ENCODE measurements around the gene DICER1.

Gene DICER1

DNA sequence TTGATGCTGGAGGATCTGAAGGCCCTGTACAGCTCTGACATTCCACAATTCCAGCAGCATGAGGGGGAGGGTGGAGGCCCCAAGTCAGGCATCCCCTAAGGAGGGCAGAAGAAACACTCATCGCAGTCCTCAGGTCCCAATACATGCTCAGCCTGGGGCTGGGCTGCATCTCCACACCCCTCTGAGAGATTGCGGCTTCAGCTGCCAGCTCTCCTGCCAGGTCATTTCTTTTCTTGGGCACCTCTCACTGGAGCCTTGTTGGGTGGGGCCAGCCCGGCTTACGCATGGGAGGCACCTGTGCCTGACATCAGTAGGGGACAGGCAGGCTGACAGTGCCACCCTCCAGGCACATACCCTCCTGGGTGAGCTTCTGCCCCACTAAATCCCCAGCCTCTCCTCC is 89.8 kb downstream of the DICER1 start:
- TF ChIP-seq, protein P1, sequence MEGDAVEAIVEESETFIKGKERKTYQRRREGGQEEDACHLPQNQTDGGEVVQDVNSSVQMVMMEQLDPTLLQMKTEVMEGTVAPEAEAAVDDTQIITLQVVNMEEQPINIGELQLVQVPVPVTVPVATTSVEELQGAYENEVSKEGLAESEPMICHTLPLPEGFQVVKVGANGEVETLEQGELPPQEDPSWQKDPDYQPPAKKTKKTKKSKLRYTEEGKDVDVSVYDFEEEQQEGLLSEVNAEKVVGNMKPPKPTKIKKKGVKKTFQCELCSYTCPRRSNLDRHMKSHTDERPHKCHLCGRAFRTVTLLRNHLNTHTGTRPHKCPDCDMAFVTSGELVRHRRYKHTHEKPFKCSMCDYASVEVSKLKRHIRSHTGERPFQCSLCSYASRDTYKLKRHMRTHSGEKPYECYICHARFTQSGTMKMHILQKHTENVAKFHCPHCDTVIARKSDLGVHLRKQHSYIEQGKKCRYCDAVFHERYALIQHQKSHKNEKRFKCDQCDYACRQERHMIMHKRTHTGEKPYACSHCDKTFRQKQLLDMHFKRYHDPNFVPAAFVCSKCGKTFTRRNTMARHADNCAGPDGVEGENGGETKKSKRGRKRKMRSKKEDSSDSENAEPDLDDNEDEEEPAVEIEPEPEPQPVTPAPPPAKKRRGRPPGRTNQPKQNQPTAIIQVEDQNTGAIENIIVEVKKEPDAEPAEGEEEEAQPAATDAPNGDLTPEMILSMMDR (IDR thresholded peaks at IDR 0.05): no peak
- no peak for TF ChIP-seq ZFX (IDR thresholded peaks at IDR 0.05; ENCODE audit: borderline replicate concordance)
- no peak overlapping the region for H3K27ac ChIP-seq

DNA sequence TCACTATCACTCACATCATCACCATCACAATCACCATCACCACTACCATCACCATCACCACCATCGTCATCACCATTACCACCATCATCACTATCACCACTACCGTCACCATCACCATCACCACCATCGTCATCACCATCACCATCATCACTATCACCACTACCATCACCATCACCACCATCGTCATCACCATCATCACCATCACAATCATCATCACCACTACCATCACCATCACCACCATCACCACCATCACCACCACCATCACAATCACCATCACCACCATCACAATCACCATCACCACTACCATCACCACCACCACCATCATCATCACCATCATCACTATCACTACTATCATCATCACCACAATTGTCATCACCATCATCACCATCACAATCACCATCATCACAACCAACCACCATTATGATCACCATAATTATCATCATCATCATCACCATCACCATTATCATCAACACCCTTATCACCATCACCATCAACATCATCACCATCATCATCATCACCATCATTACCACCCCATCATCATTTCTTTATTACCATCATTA is 90.8 kb downstream of the DICER1 start:
- TF ChIP-seq, protein P1 (IDR thresholded peaks at IDR 0.05): no peak
- TF ChIP-seq ZFX (IDR thresholded peaks at IDR 0.05; ENCODE audit: borderline replicate concordance): no peak
- H3K27ac ChIP-seq: no peak overlapping the region

DNA sequence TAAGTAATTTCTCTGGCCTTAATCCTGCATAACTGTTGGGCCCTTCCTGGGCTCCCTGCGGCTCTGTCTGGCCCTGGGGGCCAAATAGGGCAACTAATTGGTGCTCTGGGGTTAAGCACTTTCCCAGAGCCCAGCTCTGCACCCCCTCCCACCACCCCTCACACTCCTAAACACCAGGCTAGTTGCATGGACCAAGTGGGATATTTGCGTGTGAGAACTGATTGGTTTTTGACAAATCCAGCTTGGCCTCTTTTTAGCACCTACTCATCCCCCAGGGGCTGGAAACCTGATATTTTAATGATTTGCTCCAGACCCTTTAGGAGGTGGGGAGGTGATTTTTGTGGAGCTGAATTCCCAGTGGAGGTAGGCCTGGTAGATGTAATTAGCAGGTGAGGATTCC is 91.9 kb downstream of the DICER1 start:
- no peak overlapping the region for H3K27ac ChIP-seq
- no peak for TF ChIP-seq ZFX (IDR thresholded peaks at IDR 0.05; ENCODE audit: borderline replicate concordance)
- TF ChIP-seq, protein P1 (IDR thresholded peaks at IDR 0.05): no peak

DNA sequence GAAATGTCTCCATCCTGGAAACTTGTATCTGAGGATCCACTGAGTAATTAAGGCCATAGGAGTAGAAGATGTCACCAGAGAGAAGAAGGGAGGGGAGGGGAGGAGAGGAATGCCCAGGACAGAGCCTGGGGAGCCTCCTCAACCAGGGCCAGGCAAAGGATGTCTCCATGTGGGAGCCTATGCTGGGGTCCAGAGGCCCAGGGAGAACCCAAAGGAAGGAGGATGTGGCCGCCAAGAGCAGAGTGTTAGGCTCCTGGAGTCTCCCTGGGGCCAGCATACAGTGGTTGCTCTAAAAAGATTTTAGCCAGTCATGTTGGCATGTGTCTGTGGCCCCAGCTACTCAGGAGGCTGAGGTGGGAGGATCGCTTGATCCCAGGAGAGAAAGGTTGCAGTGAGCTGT is 92.6 kb downstream of the DICER1 start:
- TF ChIP-seq, protein P1 (IDR thresholded peaks at IDR 0.05): no peak
- TF ChIP-seq ZFX (IDR thresholded peaks at IDR 0.05; ENCODE audit: borderline replicate concordance): no peak
- H3K27ac ChIP-seq: no peak overlapping the region

DNA sequence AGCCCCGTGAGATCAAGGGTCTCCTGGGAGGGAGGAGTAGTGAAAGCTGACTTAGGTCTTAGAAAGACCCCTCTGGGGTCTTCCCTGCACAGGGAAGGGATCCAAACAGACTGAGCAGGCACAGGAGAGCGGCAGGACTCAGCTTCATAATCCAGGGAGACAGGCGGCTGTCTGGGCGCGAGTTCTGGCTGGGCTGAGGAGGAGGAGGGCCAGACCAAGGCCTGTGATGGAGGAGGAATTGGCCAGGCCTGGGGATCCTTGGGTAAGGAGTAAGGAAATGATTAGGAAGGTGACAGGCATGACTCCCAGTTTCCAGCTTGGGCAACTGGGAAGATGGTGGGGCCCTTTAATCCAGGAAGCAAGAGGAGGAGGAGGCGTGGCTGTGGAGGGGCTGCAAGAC is 93.1 kb downstream of the DICER1 start:
- TF ChIP-seq ZFX (IDR thresholded peaks at IDR 0.05; ENCODE audit: borderline replicate concordance): no peak
- TF ChIP-seq, protein P1 (IDR thresholded peaks at IDR 0.05): no peak

DNA sequence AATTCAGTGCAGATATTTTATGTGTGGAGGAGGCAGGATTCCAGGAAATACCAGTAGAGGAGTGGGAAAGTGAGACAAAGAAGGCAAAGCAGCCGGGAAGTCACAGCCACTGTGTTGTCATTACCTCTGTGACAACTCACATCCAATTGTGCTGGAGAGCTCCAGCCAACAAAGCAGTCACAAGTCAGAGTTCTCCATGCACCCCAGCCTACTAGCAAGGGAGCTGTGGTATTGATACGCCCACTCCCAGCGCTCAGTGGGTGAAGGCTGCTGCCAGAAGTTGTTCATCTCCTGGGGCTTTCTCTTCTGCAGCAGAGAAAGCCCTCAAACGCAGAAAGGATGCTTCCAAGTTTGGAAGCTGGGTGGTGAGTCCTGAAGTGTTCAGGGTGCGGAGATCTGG is 93.9 kb downstream of the DICER1 start:
- TF ChIP-seq ZFX (IDR thresholded peaks at IDR 0.05; ENCODE audit: borderline replicate concordance): no peak
- TF ChIP-seq, protein P1 (IDR thresholded peaks at IDR 0.05): no peak
- no peak overlapping the region for H3K27ac ChIP-seq

More for the DNA sequence above, 93.1 kb downstream of the DICER1 start:
- no peak overlapping the region for H3K27ac ChIP-seq

DNA sequence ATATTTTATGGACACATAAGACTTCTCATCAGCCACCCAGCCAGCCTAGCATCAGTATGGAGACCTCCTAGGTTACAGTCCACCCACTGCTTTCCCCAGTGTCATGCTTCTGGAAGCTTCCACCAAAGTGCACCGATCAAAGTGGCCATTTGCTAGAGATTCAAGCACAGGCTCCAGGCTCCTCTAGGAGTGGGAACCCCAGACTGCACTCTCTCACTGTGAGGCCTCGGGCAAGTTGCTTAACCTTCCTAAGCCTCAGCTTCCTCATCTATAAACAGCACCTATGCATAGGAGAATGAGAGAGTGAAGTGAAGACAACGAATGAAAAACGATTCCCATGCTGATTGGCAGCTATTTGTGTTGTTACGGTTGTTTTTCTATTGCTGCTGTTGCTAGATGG is 94.4 kb downstream of the DICER1 start:
- H3K27ac ChIP-seq: no peak overlapping the region
- TF ChIP-seq, protein P1 (IDR thresholded peaks at IDR 0.05): no peak
- TF ChIP-seq ZFX (IDR thresholded peaks at IDR 0.05; ENCODE audit: borderline replicate concordance): no peak
